Measurements from ENCODE around the gene DRC7. TPM values are rescaled to one million over a fixed set of nuclear protein-coding genes. Genes with fewer than 3 reads are reported as not detected.

The DRC7 gene
- total RNA-seq, 1 donor from 2014 or later, result not detected

GRCh38 chr16:57750796-57751538 is 56.4 kb downstream of the DRC7 start:
- peak overlapping the region; percentile 43 for H3K27ac Mint-ChIP-seq (ENCODE audit: unreplicated experiment)
- TF ChIP-seq CTCF (IDR thresholded peaks at IDR 0.05; ENCODE audit: partially characterized antibody, unreplicated experiment), result no peak
- peaks cover 4% of the 10 kb centered on the region for H3K9me3 Mint-ChIP-seq (ENCODE audit: unreplicated experiment)
- peaks cover 10% of the 10 kb centered on the region for H3K4me1 Mint-ChIP-seq (ENCODE audit: low read depth, unreplicated experiment)
- H3K4me3 Mint-ChIP-seq (ENCODE audit: unreplicated experiment), result no peak overlapping the region
- H3K27me3 Mint-ChIP-seq (ENCODE audit: unreplicated experiment), result peaks cover 5% of the 10 kb centered on the region
- no peaks in the 10 kb centered on the region for H3K36me3 Mint-ChIP-seq (ENCODE audit: unreplicated experiment)
- no peak for DNase-seq

- H3K27ac Mint-ChIP-seq (ENCODE audit: unreplicated experiment), result no peak overlapping the region
- peaks cover 2% of the 10 kb centered on the region for H3K9me3 Mint-ChIP-seq (ENCODE audit: unreplicated experiment)
- no peak for DNase-seq
Observed at GRCh38 chr16:57751539-57752202, 57.1 kb downstream of the DRC7 start.

GRCh38 chr16:57752203-57752580 is 57.6 kb downstream of the DRC7 start:
- peaks cover 2% of the 10 kb centered on the region for H3K9me3 Mint-ChIP-seq (ENCODE audit: unreplicated experiment)
- H3K27me3 Mint-ChIP-seq (ENCODE audit: unreplicated experiment), result peaks cover 6% of the 10 kb centered on the region
- no peak overlapping the region for H3K27ac Mint-ChIP-seq (ENCODE audit: unreplicated experiment)
- H3K4me1 Mint-ChIP-seq (ENCODE audit: low read depth, unreplicated experiment), result peaks cover 8% of the 10 kb centered on the region
- H3K36me3 Mint-ChIP-seq (ENCODE audit: unreplicated experiment), result no peaks in the 10 kb centered on the region
- H3K4me3 Mint-ChIP-seq (ENCODE audit: unreplicated experiment), result no peak overlapping the region
- no peak for DNase-seq
- TF ChIP-seq CTCF (IDR thresholded peaks at IDR 0.05; ENCODE audit: partially characterized antibody, unreplicated experiment), result no peak

More at GRCh38 chr16:57751539-57752202, 57.1 kb downstream of the DRC7 start:
- H3K27me3 Mint-ChIP-seq (ENCODE audit: unreplicated experiment), result peaks cover 6% of the 10 kb centered on the region
- H3K4me1 Mint-ChIP-seq (ENCODE audit: low read depth, unreplicated experiment), result peaks cover 8% of the 10 kb centered on the region
- H3K4me3 Mint-ChIP-seq (ENCODE audit: unreplicated experiment), result no peak overlapping the region
- TF ChIP-seq CTCF (IDR thresholded peaks at IDR 0.05; ENCODE audit: partially characterized antibody, unreplicated experiment), result no peak
- H3K36me3 Mint-ChIP-seq (ENCODE audit: unreplicated experiment), result no peaks in the 10 kb centered on the region

GRCh38 chr16:57752581-57753447 is 58.2 kb downstream of the DRC7 start:
- TF ChIP-seq CTCF (IDR thresholded peaks at IDR 0.05; ENCODE audit: partially characterized antibody, unreplicated experiment), result no peak
- peaks cover 6% of the 10 kb centered on the region for H3K27me3 Mint-ChIP-seq (ENCODE audit: unreplicated experiment)
- peak; percentile 14 for DNase-seq
- H3K4me1 Mint-ChIP-seq (ENCODE audit: low read depth, unreplicated experiment), result peaks cover 8% of the 10 kb centered on the region
- H3K9me3 Mint-ChIP-seq (ENCODE audit: unreplicated experiment), result peaks cover 2% of the 10 kb centered on the region
- no peaks in the 10 kb centered on the region for H3K36me3 Mint-ChIP-seq (ENCODE audit: unreplicated experiment)
- H3K4me3 Mint-ChIP-seq (ENCODE audit: unreplicated experiment), result no peak overlapping the region
- no peak overlapping the region for H3K27ac Mint-ChIP-seq (ENCODE audit: unreplicated experiment)

Measured in glutamatergic neuron (in vitro differentiated cells).